Endothelial cell of umbilical vein (primary cell): ENCODE results near the gene DPYSL4.

Source experiments
- CTCF ChIP-seq, 2 donors: IDR thresholded peaks; 1 replicate in 1 of 2; 2 replicates in 1 of 2; pipeline ENCODE4 v1.5.1; 2011; ENCODE audit warnings: low read length in 2 of 2, mild to moderate bottlenecking in 2 of 2, moderate library complexity in 2 of 2, control low read depth in 1 of 2, inconsistent platforms in 1 of 2, low read depth in 1 of 2; ENCODE audit not compliant: insufficient read depth in 1 of 2; ENCODE audit errors: extremely low read depth in 1 of 2
- EZH2 ChIP-seq: IDR thresholded peaks from 2 replicates; pipeline ENCODE4 v1.6.1; 2012; ENCODE audit warnings: borderline replicate concordance, low read depth, mild to moderate bottlenecking, moderate library complexity, low read length, inconsistent platforms; ENCODE audit not compliant: severe bottlenecking
- GATA2 ChIP-seq: IDR thresholded peaks from 2 replicates; pipeline ENCODE4 v1.7.0; 2011; ENCODE audit warnings: low read depth, mild to moderate bottlenecking, moderate library complexity, mixed read lengths, low read length; ENCODE audit not compliant: insufficient read length, insufficient read depth
- JUN ChIP-seq: IDR thresholded peaks from 2 replicates; pipeline ENCODE4 v1.6.1; 2011; ENCODE audit warnings: borderline replicate concordance, low read depth; ENCODE audit not compliant: insufficient read length, insufficient read depth
- MYC ChIP-seq: IDR thresholded peaks from one replicate; pipeline ENCODE4 v1.6.1; 2011; ENCODE audit warnings: mild to moderate bottlenecking, low read depth, low read length
- POLR2A ChIP-seq: IDR thresholded peaks from 2 replicates; pipeline ENCODE4 v1.6.1; 2012; ENCODE audit warnings: low read depth, mild to moderate bottlenecking, control low read depth, low read length
- POLR2AphosphoS5 ChIP-seq: IDR thresholded peaks from 2 replicates; pipeline ENCODE4 v1.6.1; 2012; ENCODE audit warnings: low read depth, mild to moderate bottlenecking, control low read depth, low read length, moderate library complexity; ENCODE audit not compliant: insufficient read depth
- TF ChIP-seq, protein P1 (sequence below): IDR thresholded peaks from 2 replicates; pipeline ENCODE4 v1.6.1; 2011; ENCODE audit not compliant: insufficient read depth, insufficient read length

GRCh38 chr10:132210766-132211165, 24.0 kb downstream of the DPYSL4 start:
- TF ChIP-seq CTCF (IDR thresholded peaks at IDR 0.05; ENCODE audit: extremely low read depth in 1 of 2, insufficient read depth in 1 of 2, low read depth in 1 of 2, low read length in 2 of 2) (no peak), POLR2A (no peak), JUN (no peak), POLR2AphosphoS5 (no peak), GATA2 (no peak), EZH2 (no peak), MYC (no peak)
- TF ChIP-seq, protein P1, sequence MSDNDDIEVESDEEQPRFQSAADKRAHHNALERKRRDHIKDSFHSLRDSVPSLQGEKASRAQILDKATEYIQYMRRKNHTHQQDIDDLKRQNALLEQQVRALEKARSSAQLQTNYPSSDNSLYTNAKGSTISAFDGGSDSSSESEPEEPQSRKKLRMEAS, result no peak
